NCI-H1417 treated with DMSO at 0.1 percent for 48 hours (cell line): ENCODE results near the gene TCIRG1.

Source experiments
- DNase-seq: peaks from one replicate; lab custom pipeline; 2025; lab: John Stamatoyannopoulos, UW

The TCIRG1 gene

GRCh38 chr11:68016904-68017817 lies 21.7 kb upstream of the TCIRG1 start:
- DNase-seq = no peak

GRCh38 chr11:68017980-68018729 lies 20.7 kb upstream of the TCIRG1 start:
- no peak for DNase-seq

- DNase-seq = no peak
Observed at GRCh38 chr11:68018730-68019190, 20.1 kb upstream of the TCIRG1 start.

GRCh38 chr11:68019486-68019885 lies 19.3 kb upstream of the TCIRG1 start:
- no peak for DNase-seq

- no peak for DNase-seq
Observed at GRCh38 chr11:68020575-68020974, 18.2 kb upstream of the TCIRG1 start.

DNA sequence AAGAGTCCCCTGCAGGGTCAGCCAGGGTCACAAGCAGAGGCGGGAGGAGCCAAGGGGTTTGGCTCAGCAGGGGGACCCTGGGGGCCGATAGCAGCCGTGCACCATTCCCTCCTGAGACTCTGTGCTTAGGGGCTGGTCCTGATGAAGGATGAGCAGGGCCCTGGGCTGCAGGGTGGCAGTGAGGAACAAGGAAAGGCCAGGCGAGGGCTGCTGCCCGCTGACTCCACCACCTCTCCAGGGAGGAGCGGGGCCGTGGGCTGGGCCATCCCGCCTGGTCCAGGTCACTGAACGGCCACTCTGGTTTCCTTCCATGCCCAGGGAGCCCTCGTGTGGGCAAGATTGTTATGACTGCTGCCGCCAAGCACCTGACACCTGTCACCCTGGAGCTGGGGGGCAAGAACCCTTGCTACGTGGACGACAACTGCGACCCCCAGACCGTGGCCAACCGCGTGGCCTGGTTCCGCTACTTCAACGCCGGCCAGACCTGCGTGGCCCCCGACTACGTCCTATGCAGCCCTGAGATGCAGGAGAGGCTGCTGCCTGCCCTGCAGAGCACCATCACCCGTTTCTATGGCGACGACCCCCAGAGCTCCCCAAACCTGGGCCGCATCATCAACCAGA lies 17.5 kb upstream of the TCIRG1 start:
- no peak for DNase-seq

GRCh38 chr11:68022531-68022930 lies 16.3 kb upstream of the TCIRG1 start:
- DNase-seq = no peak

GRCh38 chr11:68024508-68024907 lies 14.3 kb upstream of the TCIRG1 start:
- DNase-seq = no peak

DNA sequence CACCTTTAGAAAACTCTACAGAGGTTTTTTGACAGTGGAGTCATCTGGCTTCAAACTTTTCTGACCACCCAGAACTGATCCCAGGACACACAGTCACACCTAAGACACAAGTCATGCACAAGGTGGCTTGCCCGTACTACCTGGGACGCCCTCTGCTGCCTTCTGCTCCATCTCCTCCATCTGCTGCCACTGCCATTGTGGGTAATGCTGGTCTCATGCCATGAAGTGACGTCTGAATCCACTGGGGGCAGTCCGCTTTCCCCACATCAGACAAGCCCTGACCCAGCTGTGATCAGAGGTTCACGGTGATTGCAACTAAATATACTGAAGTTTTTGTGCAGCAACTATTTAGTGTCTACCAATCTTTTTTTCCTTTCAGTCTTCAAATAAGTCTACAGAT lies 13.8 kb upstream of the TCIRG1 start:
- DNase-seq = no peak

DNA sequence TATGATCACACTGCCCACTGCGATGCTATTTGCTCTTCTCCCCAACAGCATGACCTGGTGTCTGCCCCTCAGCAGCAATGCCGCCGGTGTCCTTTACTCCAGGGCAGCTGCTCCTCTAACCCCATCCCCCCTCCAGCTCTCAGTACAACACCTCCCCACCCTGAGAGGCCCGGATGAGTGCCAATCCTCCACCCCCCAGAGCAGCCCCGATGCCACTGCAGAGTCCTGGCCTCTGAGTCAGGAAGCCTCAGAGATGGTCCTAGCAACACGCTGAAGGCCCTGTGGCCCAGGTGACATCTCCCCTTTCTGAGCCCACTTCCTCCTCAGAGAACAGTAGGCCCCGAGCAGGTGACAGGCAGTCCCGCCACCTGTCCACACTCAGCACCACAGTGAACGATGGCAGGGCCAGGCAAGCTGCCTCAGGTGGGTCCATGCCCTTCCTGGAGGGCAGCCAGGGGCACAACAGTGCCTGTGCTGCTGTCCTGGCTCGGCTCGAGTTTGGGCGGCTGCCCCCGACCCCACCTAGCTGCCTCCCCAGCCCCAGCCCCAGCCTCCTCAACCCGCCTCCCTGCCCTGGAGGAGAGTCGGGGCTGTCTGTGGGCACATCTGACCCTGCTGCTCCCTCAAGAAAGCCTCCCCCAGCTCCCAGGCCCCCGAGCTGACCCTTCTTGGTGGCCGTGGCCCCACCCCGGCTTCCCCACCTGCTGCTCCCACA lies 12.3 kb upstream of the TCIRG1 start:
- DNase-seq = no peak

DNA sequence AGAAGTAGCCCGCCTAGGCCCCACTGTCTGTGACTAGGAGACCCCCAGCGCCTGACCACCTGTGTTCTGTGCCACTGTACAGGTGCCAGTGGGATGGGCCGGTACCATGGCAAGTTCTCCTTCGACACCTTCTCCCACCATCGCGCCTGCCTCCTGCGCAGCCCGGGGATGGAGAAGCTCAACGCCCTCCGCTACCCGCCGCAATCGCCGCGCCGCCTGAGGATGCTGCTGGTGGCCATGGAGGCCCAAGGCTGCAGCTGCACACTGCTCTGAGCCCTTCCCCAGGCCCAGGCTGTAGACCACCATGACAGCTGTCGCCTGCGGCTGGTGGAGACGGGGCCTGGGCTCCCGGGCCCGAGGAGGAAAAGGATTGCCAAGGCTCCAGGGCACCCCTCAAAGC lies 11.2 kb upstream of the TCIRG1 start:
- DNase-seq = no peak

DNA sequence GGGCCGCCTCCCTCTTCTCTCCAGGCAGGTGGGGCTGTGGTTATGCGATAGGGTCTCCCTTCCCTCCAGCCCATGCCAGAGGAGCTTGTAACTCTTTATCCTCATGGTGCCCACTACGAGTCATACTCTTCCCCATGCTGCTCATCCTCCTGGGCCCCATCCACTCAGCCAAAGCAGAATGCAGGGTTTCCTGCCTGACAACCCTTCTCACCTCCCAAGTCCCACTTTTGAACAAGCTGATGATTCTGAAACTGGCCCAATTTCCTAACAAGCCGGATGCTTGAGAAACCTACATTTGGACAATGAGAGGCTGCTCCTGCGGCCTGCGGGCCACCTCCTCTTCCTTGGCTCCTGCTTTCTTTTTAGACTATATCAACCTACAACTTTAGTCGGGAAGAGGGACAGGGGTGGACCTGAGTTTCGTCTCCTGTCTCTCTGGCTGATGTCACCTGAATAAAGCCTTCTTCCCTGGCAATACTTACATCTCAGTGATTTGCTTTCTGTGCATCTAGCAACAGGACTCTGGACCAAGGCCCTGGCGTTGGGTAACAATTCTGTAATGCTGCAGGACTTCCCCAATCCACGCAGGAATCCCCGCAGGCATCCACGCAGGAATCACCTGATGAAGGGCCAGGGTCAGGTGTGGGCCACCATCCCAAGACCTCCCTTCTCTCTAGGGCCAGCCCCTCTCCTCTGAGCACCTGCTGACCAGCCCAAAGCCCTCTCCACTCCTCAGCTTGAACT lies 9.9 kb upstream of the TCIRG1 start:
- DNase-seq = no peak

- peak; percentile 98 for DNase-seq
Observed at GRCh38 chr11:68030318-68031143, 8.3 kb upstream of the TCIRG1 start, which contains the start of gene NDUFS8. Gene NDUFS8, plus strand, starts transcription at chr11:68030681. Its CDS starts 1,471 bp downstream, at chr11:68032152.

DNA sequence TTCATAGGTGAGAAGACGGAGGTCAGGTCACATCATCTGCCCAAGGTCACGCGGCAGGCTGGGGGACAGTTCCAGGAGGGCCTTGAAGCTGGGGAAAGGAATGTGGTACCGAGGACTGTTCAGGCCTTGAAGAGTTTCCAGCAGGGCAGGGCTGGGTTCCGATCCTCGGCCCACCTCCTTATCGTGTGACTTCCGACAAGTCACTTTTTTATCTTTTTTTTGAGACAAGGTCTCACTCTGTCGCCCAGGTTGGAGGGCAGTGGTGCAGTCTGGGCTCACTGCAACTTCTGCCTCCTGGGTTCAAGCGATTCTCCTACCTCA lies 7.7 kb upstream of the TCIRG1 start:
- DNase-seq = no peak

- DNase-seq = no peak
Observed at GRCh38 chr11:68032003-68032402, 6.8 kb upstream of the TCIRG1 start.

- DNase-seq = no peak
Observed at GRCh38 chr11:68032997-68033707, 5.7 kb upstream of the TCIRG1 start.

DNA sequence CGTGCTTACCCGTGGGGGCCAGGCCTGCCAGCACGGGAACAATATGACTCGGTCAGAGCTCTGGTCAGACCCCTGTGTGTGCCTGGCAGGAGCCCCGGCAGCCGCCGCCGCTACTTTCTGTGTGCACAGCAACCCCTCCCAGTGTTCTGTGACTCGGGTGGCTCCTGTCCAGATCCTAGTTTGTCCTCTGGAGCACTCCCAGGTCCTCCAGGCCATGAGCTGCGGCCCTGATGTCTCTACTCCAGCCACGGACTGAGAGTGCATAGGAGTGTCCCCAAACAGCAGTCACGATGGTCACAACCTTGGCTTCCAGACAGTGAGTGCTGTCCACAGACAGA lies 5.1 kb upstream of the TCIRG1 start:
- no peak for DNase-seq

DNA sequence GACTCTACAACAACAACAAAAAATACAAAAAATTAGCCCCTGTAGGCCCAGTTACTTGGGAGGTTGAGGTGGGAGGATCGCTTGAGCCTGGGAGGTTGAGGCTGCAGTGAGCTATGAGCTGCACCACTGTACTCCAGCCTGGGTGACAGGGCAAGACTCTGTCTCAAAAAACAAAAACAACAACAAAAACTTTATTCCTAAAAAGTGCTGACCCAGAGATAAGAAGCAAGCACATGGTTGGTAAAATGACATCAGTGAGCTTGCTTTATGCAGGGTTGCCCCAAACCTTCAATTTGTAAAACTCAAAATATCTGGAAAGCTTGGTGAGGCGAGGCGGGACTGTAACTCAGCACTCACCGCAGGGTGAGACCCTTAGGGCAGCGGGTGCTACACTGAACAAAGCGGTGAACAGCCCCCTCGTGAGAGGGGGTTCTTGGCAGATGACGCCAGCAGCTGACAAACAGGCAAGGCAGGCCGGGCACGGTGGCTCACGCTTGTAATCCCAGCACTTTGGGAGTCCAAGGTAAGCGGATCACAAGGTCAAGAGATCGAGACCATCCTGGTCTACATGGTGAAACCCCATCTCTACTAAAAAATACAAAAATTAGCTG lies 3.5 kb upstream of the TCIRG1 start:
- DNase-seq = no peak

GRCh38 chr11:68036141-68036716 lies 2.6 kb upstream of the TCIRG1 start:
- DNase-seq = no peak
